ENCODE measurements around the gene E2F8. TPM values are rescaled to one million over a fixed set of nuclear protein-coding genes. Genes with fewer than 3 reads are reported as not detected.

The E2F8 gene
- total RNA-seq, 1 donor from 2014 or later = 0.08 TPM

DNA sequence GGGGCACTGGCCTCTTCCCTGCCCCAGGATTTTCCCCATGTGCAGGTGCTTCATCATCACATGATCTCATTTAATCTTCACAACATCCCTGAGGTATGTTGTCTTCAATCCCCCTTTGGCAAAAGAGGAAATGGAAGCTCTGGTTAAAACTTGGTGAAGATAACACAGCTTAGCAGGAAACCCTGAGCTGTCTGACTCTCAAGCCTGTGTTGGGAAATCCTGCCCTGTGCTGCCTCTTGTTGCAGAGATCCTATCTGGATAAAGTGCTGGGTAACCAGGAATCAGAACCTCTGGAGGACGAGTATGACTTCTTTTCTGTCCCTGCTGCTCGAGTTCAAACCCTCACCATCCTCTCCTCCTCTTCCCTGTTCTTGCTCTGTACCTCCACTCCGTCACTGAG lies 13.1 kb upstream of the E2F8 start:
- DNase-seq (ENCODE audit: low spot score) (no peak), ATAC-seq (no peak)

DNA sequence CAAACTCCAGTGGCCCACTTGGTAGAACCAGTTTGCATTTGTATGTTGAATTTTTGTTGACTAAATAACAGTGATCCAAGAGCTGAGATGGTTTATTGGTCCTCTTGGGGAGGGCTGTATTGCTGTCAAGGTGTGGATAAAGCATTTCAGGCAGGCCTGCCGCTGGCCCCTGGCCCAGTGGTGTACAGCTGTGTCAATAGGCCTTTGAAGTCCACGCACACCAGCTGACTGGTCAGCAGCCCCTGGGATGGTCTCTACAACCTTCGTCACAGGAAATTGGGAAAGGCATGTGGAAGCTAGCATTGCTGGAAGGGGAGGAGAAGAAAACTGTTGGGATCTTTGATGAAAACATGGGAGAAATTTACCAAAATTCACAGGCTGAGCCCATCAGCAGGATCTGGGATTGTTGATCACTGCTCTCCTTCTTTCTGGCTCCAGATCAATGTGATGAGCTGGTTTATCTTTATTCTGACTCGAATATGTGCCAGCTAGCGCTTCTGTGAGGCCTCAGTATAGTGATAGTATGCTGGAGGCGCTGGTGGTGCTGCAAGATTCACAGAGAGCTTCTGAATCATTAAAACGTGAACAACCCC lies 12.5 kb upstream of the E2F8 start:
- ATAC-seq = no peak
- no peak for DNase-seq (ENCODE audit: low spot score)

DNA sequence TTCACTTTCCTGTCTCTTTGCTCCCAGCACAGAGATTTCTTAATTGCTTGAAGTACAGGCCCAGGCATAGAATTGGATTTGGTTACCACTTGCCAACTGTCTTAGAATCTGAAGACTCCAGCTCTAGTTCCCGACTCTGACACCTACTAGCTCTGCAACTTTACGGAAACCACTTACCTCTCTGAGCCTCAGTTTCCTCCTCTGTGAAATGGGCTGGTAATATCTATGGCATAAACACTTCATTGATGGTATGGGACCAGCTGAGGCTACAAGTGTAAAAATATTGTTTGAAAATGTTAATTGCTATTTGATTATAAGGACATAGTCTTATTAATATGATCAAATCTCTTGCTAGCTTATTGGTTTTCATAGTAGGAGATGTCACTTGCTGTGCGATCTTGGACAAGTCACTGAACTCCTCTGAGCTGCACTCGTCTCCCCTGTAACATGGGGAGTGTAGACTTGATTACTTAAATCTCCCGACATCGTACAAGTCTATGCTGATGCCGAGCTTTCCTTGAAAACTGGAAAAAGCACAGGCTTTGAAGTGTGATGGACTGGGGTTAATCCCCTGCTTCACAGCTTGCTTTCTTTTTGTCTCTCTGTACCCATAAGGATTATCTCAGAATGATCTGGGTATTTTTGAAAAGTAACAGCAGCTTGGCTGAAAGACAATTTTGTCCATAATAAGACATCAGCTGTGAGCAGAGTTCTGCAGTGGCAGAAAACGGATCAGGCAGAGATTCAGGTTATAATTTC lies 11.8 kb upstream of the E2F8 start:
- no peak for DNase-seq (ENCODE audit: low spot score)

DNA sequence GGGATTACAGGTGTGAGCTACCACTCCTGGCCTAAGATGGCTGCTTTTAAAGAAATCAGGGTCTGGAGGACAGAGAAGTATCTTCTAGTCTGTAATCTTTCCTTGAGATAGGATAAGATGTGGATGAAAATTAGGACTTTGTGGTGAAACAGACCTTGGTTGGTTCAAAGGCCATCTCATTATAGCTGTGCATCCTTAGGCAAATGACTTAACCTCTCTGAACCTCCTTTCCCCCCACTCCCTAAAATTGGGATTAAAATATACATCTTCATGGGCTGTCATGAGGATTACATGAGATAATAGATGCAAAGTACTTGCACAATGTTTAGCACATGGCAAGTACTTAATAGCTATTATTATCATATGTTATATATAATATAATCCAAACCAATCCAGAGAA lies 10.8 kb upstream of the E2F8 start:
- no peak for ATAC-seq
- no peak for DNase-seq (ENCODE audit: low spot score)

More for the DNA sequence above, 11.8 kb upstream of the E2F8 start:
- ATAC-seq = no peak

DNA sequence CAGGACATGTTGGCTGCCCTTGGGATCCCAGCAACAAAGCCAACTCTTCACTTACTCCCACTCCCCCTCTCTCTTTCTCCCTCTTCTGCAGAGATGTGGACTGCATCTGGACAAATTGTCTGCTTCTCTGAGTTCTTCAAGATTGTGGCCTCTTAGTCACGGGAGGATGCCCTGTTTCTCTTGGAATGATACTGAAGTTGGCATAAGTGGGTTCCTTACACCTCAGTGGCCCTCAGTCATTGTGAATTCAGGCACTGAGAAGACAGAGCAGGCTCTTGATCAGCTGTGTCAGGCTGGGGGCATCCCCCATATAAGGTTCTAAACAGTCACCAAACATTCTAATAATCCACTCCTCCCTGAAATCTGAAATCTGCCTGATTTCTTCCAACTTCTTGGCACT lies 6.1 kb upstream of the E2F8 start:
- ATAC-seq (no peak), DNase-seq (ENCODE audit: low spot score) (no peak)

DNA sequence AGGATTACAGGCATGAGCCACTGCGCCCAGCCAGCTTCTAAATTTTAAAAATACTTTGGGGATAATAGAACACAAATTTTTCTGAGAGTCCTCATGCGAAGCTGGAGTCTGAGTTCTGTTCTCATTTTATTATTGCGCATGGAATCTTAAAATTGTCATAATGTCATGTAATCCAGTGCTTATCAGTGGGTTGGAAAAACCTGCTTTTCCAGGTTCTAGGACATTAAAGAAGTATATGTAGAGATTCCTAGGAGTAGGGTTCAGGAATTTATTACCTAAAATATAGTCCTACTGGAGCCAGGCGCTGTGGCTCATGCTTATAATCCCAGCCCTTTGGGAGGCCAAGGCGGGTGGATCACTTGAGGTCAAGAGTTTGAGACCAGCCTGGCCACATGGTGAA lies 4.6 kb upstream of the E2F8 start:
- DNase-seq (ENCODE audit: low spot score) (no peak), ATAC-seq (no peak)

DNA sequence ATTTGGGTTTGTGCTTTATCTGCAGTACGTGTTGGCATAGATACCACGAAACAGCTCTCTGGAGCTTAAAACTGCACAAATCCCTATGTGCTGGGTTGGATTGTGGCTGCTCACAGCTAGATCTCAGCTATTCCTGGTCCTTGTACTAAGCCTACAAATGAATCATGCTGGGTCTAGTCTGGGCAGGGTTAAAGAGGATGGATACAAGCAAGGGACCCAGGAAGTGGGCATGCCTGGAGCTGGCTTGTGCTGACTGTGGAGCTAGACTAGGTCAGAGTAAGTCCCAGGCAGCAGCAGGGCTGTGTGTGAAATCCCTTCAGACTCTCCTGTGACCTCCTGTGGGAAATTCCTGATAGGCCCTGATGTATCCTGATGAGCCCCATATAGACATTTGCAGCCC lies 3.9 kb upstream of the E2F8 start:
- DNase-seq (ENCODE audit: low spot score) = no peak
- no peak for ATAC-seq

DNA sequence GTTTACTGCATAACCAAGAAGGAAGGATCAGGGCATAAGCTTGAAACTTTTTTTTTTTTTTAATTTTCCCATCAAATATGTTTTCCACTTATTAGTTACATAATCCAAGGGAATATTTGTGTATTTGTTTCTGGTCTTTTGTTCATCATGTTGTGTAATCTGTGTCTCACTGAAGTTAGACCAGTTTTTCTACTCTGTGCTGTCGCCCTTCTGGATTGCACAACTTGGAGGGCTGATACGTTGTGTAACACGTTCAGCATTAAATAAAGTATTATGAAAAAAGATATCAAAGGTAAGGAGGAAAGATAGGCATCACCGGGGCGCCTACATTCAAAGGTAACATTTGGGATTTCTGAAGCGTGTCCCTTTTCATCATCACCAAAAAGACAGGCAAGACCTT lies 3.3 kb upstream of the E2F8 start:
- peak; percentile 35 for ATAC-seq
- peak; percentile 54 for DNase-seq (ENCODE audit: low spot score)

DNA sequence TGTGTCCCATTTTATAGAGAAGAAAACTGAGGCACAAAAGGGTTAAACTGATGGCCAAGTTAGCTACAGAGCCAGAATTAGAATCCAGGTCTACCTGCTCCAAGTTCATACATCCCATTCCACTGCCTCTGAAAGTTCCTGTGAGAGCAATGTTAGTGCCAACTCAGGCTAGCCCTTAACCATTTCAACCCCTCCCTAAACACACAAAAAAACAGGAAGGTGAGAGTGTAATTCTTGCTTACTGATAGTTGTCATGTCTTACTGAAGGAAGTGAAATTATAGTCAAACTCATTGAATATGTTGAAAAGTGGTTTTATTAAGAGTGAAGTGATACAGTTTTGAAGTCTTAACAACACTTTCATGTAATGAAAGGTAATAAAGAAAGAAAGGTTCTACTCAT lies 2.9 kb upstream of the E2F8 start:
- DNase-seq (ENCODE audit: low spot score) (no peak), ATAC-seq (no peak)

DNA sequence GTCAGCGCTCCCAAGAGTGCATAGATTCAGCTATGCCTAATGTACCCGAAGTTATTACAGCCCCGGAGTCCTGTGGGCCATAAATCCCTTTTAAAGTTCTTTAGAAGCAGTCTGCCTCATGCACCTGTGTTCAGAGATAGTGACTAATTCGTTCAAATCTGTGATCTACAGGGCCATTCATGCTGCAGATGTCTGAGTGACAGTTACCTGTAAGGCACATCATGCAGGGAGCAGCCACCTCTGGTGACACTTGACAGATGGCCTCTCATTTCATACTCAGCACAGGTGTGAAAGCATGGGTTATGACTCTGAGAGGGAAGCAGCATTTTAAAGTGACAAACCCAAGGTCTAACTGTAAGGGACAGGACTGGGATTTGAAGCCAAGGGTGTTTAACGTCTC lies 2.4 kb upstream of the E2F8 start:
- no peak for ATAC-seq

DNA sequence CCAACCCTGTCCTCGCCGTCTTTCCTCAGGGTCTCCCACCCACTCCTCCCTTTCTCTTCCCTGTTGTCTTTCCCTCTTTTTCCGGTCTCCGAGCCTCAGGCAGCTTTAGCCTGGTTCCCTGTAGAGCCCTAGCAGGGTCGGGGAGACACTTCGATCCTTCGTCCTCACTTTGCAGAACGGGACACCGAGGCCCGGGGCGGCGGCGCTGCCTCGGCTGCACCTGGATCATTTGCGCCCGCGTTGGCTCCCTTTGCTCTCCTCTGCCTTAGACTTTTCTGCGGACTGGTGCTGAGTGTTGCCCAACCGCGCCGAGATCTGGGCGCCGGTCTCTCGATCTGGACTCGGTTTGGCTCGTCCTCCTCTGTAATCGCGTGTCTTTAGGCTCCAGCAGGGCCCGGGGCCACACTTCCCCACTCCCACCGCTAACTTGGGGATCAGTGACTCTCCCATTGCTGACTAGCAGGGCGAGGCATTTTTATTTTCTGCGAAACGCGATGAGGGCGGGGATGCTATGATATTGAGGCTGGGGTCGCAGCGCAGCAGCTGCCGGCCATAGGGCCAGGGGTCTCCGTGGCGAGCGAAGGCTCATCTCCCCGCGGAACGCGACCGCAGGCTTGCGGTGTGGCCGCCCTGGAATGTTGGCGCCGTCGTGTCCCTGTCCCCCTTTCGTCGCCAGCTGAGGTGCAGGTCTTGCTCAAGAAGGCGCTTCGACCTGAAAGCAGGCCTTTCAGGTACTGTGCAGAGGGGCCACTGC lies 1.6 kb upstream of the E2F8 start:
- ATAC-seq = peak; percentile 36
- DNase-seq (ENCODE audit: low spot score) = no peak

More for the DNA sequence above, 2.4 kb upstream of the E2F8 start:
- DNase-seq (ENCODE audit: low spot score) = no peak

DNA sequence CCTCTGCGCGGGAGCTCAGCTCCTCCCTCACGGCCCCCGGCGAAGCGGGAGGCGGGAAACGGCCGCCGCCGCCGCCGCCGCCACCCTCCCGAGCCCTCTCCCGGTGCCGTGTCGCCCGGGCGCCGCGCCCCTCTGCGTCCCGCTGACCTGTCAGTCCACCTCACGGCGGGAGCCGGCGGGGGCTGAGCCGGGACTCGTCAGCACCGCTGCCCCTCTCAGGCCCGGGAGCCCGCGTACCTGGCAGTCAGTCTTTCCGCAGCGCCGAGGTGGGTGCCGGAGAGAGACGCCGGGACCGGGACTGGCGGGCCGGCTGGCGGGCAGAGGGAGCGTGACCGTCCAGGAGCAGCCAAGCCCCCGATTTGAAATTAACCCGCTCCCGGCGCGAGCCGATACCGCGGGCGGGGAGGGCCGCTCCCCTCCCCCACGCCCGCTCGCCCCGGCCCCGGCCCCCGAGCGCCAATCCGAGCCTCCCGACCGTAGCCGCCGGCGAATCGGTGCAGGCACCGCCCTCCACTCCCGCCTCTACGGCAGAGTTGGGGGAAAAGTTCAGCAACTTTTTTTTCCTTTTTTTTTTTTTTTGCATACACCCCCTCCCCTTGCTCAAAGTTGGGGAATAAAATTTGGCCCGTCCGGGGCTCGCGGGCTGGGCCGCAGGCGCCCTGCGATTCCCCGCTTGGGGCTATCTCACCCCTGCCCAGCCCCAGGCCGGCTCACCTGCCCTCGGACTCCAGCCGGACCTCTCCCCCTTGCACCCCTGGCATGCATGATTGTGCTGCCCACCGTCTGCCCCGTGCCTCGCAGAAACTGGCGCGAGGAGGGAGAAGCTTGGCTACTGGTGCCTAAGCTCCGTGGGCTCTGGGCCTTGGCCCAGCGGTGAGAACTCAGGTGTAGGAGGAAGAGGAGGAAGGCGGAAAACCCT lies 774 bp upstream of the E2F8 start:
- ATAC-seq (peak; percentile 41), DNase-seq (ENCODE audit: low spot score) (no peak)

DNA sequence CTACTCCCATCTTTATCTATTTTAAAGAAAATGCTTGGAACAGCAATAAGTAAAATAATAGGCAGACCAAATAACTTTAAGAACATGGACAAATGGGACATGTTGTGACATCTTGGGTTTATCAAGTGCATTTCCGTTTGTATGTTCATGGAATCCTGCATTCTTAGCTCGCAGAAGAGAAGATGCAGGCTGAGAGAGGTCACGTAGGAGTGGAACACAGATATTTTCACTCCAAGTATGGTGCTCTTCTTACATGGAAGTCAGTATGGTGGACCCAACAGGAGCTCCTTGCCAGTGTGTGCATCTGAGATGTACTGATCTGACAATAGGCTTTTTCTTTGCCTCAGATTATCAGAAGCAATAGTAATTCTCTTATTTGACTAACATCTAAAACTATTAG lies 1.7 kb downstream of the E2F8 start:
- DNase-seq (ENCODE audit: low spot score) = no peak
- ATAC-seq = no peak

DNA sequence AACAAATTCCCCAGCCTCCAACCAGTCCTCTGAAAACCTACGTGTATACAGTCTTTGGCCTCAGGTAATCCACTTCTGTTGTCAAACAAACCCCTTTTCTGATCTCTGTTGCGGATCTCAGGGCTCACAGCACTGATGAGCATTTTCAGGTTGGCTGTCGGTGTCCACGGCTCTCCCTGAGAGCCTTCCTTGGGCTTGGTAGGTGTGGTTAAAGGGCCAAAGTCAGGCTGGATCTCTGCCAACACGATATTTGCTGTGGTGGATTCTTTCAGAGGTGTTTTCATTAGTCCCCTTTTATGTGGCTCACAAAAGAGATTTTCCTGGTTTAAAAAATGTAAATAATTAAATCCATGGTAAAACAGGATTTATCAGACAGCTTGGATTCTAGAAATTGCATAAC lies 2.9 kb downstream of the E2F8 start:
- ATAC-seq (no peak), DNase-seq (ENCODE audit: low spot score) (no peak)

DNA sequence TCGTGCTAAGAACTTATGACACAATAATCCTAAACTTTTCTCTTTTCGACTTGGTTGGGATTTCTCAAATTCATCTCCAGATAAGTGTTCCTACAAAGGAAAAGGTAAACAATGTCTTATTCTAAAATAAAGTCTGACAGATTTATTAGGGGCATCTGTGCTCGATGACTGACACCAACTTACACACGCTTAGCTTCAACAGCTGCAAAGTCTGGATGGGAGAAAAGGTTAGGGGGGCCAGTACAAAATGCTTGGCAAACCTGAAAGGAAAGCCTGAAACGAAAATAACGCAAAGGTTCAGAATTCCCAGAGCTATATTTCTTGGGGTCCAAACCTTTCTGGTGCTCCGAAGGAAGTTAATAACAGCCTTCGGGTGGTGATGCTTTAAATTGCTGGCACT lies 3.4 kb downstream of the E2F8 start:
- ATAC-seq (no peak), DNase-seq (ENCODE audit: low spot score) (no peak)

DNA sequence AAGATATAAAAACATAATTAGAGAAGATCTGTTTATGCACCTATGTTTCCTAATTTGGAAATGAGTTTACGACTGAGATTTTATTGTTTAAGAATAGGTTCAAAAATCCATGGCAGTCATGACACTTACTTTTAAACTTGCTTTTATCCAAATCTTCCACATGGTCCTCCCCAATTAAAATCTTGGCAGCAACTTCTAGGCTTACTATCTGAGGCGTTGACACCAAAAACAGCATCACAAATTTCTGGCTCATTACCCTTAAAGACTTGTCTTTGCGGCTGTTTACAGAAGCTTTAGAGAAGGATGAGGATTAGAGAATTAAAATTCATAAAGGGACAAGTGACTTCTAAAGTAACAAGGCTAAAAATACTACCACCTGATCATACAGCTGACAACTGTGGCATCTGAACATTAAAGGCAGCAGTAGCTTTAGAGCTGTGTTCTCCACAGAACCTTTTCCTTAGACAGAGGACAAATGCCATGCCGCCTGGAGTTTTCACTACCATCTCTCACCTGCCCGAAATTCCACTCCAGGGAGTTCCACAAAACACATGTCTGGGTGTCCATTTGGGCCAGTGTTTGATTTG lies 6.4 kb downstream of the E2F8 start:
- no peak for DNase-seq (ENCODE audit: low spot score)
- ATAC-seq = no peak

DNA sequence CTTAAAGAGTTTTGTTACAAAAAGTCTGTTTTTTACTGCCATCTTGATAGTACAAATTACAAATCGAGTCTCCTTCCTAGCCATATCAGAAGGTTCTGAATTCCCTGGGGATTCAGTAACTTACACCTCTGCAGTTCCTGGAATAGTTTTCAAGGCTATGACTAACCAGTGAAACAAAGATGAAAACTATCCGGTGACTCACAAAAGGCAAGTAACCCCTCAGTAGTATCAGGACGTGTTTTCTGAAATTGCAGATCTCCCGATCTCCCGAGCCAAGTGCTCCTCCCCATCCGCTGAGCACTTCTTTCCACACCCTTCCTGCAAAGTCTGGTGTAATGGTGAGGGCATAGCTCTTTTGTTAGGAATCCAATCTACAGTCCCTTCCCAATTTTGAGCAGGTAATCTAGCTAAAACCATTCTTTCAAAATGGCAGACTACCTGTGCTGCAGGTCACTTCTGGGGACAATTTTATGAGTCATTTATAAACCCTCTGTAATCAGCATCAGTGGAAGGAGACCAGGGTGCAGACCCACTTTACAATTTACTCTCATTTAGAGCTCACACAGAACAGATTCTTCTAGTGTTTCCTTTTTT lies 7.7 kb downstream of the E2F8 start:
- no peak for ATAC-seq
- no peak for DNase-seq (ENCODE audit: low spot score)

DNA sequence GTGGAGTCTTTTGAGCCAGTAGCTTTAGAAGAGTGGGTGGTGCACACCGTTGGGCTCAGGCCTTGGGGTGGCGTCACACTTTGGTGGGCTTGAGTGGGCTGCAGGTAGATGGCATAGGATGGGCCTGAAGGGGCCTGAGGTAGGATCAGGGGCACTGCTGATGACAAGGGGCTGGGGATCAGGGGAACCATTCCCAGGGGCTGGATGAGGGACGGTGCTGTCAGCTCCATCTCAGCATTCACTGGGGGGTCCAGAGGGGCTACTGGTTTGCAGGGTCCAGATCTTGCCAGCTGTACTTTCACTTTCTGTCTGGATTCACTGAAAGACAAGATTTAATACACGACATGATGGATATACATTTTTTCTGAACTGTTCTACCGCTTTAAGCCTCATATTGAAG lies 11.1 kb downstream of the E2F8 start:
- ATAC-seq = no peak
- no peak for DNase-seq (ENCODE audit: low spot score)

DNA sequence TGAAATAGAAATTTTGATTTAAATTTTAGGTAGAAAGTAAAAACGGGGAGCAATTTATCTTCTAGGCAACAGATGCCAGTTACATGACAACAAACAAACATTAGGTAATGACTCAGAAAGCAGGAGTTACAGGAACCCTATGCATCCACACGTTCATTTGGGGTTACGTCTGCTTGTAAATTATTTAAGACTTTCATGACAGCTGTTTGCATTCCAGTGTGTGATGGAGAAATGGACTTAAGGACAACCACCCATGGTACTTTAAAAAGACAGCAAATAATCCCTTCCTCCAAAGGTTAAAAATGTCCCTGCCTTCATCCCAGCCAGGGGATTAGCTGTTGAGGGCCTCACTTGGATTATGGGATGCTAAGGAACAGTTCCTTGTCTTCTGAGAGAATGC lies 11.8 kb downstream of the E2F8 start:
- DNase-seq (ENCODE audit: low spot score) = no peak

More for the DNA sequence above, 11.8 kb downstream of the E2F8 start:
- no peak for ATAC-seq
